Natural killer cell (primary cell): ENCODE measurements around the gene TATDN2. TPM values are rescaled to one million over a fixed set of nuclear protein-coding genes. Genes with fewer than 3 reads are reported as not detected.
A peak's percentile ranks its signal among the peaks of the same experiment; 100 is the strongest.

ENCODE experiments used
- ATAC-seq, 3 donors: fragments of 150-1000 bp in 2 of 3; fragments of 200-7000 bp in 1 of 3; cut with Tn5 transposase; 1 replicate in 1 of 3; 2 replicates in 2 of 3; pipeline ENCODE4 v1.10.0; 2021; ENCODE audit warnings: mild to moderate bottlenecking in 2 of 3, moderate library complexity in 2 of 3
- DNase-seq, 2 donors: peaks; one replicate each; pipeline versions ENCODE4 v3.0.0 to v3.0.0-alpha.2; 2013 to 2021; ENCODE audit warnings: mixed read lengths in 1 of 2
- H3K27ac ChIP-seq: one replicate; pipeline ENCODE4 v1.5.1; 2013; ENCODE audit warnings: mild to moderate bottlenecking, low read length
- H3K27me3 ChIP-seq: one replicate; pipeline ENCODE4 v1.6.1; 2013; ENCODE audit warnings: low read length; ENCODE audit not compliant: control insufficient read depth, insufficient read depth
- H3K36me3 ChIP-seq: one replicate; pipeline ENCODE4 v1.6.1; 2013; ENCODE audit warnings: low read length; ENCODE audit not compliant: control insufficient read depth, insufficient read depth
- H3K4me1 ChIP-seq: one replicate; pipeline ENCODE4 v1.6.1; 2013; ENCODE audit warnings: low read length; ENCODE audit not compliant: control insufficient read depth, insufficient read depth
- H3K4me3 ChIP-seq: one replicate; pipeline ENCODE4 v1.5.1; 2013; ENCODE audit warnings: low read length
- H3K9me3 ChIP-seq: one replicate; pipeline ENCODE4 v1.6.1; 2013; ENCODE audit warnings: low read length; ENCODE audit not compliant: control insufficient read depth, insufficient read depth
- H3K27ac Mint-ChIP-seq, 2 donors: one replicate each; pipeline ENCODE4 v1.8.0; 2022; ENCODE audit warnings: mild to moderate bottlenecking in 2 of 2, mixed read lengths in 2 of 2, moderate library complexity in 1 of 2
- H3K27me3 Mint-ChIP-seq, 2 donors: one replicate each; pipeline ENCODE4 v1.8.0; 2022; ENCODE audit warnings: low read depth in 2 of 2, mixed read lengths in 2 of 2
- H3K36me3 Mint-ChIP-seq: one replicate; pipeline ENCODE4 v1.8.0; 2022; ENCODE audit warnings: mixed read lengths
- H3K4me1 Mint-ChIP-seq, 2 donors: one replicate each; pipeline ENCODE4 v1.8.0; 2022; ENCODE audit warnings: mixed read lengths in 2 of 2
- H3K4me3 Mint-ChIP-seq: one replicate; pipeline ENCODE4 v1.8.0; 2022; ENCODE audit warnings: mild to moderate bottlenecking, moderate library complexity, mixed read lengths
- H3K9me3 Mint-ChIP-seq, 2 donors: one replicate each; pipeline ENCODE4 v1.8.0; 2022; ENCODE audit warnings: mixed read lengths in 2 of 2
- WGBS: methylation state at CpG from one replicate; pipeline ENCODE4 v1.1.7; 2013; ENCODE audit warnings: missing lambda C conversion rate; ENCODE audit not compliant: insufficient coverage; 5-methylcytosine and 5-hydroxymethylcytosine counted together
- intact Hi-C: fragments of 100-400 bp; cut with micrococcal nuclease; formaldehyde crosslinking; loops from one replicate; pipeline ENCODE4 v1.14.2; 2022
- total RNA-seq, 4 donors: library from RNA; stranded (reverse); fragments of 120-200 nt in 1 of 4; gene quantifications; one replicate each; pipeline versions ENCODE4 v1.2.3 to v1.2.4, GENCODE V29; 2013 to 2022
- TF ChIP-seq, protein P1 (sequence below): fragments of 200-600 bp; IDR thresholded peaks from one replicate; pipeline ENCODE4 v1.8.0; 2022; ENCODE audit warnings: antibody characterized with exemption

TATDN2 gene
- total RNA-seq, 3 donors from 2014 or later (not counting 1 experiment from before 2014, with no cell fraction given), result 75.6 to 99.4 (median 88.4) TPM

DNA sequence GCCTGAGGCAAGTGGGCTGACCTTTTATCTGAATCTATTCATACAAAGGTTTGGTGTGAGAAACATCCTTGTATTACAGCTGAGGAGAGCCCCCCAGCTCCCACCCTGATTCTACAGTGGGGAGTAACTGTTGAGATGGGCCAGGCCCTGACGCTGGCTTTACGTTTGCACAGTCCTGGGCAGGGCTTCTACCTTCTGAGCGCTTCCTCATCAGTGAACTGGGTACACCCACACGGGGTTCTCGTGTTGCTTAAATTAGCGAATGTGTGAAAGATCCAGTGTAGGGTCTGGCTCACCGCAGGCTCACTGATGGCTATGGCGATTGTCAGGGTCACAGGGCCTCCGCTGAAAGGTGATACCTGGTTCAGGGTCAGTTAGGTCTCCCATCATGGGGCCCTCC is 51.8 kb downstream of the TATDN2 start:
- H3K36me3 Mint-ChIP-seq, result peaks cover 7% of the 10 kb centered on the region
- no peak overlapping the region for H3K27ac ChIP-seq
- DNase-seq, result no peak
- 93% methylated on average over 9 of the region's 9 CpGs for WGBS
- TF ChIP-seq, protein P1, sequence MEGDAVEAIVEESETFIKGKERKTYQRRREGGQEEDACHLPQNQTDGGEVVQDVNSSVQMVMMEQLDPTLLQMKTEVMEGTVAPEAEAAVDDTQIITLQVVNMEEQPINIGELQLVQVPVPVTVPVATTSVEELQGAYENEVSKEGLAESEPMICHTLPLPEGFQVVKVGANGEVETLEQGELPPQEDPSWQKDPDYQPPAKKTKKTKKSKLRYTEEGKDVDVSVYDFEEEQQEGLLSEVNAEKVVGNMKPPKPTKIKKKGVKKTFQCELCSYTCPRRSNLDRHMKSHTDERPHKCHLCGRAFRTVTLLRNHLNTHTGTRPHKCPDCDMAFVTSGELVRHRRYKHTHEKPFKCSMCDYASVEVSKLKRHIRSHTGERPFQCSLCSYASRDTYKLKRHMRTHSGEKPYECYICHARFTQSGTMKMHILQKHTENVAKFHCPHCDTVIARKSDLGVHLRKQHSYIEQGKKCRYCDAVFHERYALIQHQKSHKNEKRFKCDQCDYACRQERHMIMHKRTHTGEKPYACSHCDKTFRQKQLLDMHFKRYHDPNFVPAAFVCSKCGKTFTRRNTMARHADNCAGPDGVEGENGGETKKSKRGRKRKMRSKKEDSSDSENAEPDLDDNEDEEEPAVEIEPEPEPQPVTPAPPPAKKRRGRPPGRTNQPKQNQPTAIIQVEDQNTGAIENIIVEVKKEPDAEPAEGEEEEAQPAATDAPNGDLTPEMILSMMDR, result no peak
- H3K4me3 Mint-ChIP-seq, result no peak overlapping the region
- H3K27me3 ChIP-seq, result no peaks in the 10 kb centered on the region
- intact Hi-C loops, result no loop called here
- peak overlapping the region; percentile 73 to 82 for H3K27ac Mint-ChIP-seq
- peaks cover 65% of the 10 kb centered on the region for H3K36me3 ChIP-seq
- H3K9me3 ChIP-seq, result no peaks in the 10 kb centered on the region
- ATAC-seq, result peak in 2 of 3 donors; percentile 25 to 34
- H3K9me3 Mint-ChIP-seq, result no peaks in the 10 kb centered on the region
- peaks cover 9% of the 10 kb centered on the region for H3K4me1 ChIP-seq
- H3K4me3 ChIP-seq, result no peak overlapping the region
- no peaks in the 10 kb centered on the region for H3K27me3 Mint-ChIP-seq
- H3K4me1 Mint-ChIP-seq, result peaks cover 8 to 9% of the 10 kb centered on the region in 2 donors

DNA sequence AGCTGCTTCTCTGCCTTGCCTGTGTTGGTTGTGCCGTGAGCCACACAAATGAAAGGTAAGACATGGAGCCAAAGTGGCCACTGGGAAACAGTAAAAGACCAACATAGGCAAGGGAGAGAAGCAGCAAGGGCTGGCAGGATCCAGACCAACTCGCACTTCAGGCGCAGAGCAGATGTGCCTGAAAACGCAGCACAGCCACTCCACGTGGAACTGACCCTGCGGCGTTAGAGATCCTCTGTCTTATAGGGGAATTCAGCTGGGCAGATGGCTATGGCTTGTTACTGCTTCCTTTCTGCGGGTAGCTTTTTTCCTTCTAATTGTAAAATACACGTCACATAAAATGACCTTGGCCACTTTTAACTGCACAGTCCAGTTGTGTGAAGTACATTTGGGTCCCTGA is 54.8 kb downstream of the TATDN2 start:
- Histone ChIP-seq H3K27ac (no peak overlapping the region), H3K27me3 (no peaks in the 10 kb centered on the region), H3K9me3 (no peaks in the 10 kb centered on the region), H3K4me1 (peaks cover 9% of the 10 kb centered on the region), H3K4me3 (no peak overlapping the region), H3K36me3 (peaks cover 81% of the 10 kb centered on the region)
- Mint-ChIP-seq H3K27me3 (no peaks in the 10 kb centered on the region), H3K4me1 (peaks cover 8 to 9% of the 10 kb centered on the region in 2 donors), H3K4me3 (no peak overlapping the region), H3K9me3 (no peaks in the 10 kb centered on the region), H3K27ac (no peak overlapping the region), H3K36me3 (peaks cover 7% of the 10 kb centered on the region)
- intact Hi-C loops, result no loop called here
- no peak for ATAC-seq
- DNase-seq, result no peak
- TF ChIP-seq, protein P1, result no peak
- 97% methylated on average over 9 of the region's 9 CpGs for WGBS

DNA sequence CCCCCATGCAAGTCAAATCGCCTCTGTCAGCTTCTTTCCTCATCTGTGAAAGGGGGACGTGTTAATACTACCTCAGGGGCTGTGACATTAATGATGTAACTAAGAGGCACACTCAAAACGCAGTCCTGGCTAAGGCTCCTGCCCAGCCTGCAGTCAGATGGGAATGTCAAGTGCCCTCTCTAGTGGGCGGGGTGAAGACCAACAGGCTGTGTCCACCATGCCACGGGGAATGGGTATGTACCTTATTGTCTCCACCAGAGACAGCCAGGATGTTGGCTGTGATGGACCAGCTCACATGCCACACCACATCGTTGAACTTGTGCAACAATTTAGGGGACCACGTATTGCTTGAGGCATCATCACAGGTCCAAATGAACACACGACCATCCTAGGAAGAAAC is 55.5 kb downstream of the TATDN2 start:
- Mint-ChIP-seq H3K36me3 (peaks cover 7% of the 10 kb centered on the region), H3K4me3 (no peak overlapping the region), H3K27ac (no peak overlapping the region), H3K4me1 (peaks cover 8 to 9% of the 10 kb centered on the region in 2 donors), H3K27me3 (no peaks in the 10 kb centered on the region), H3K9me3 (no peaks in the 10 kb centered on the region)
- Histone ChIP-seq H3K36me3 (peaks cover 84% of the 10 kb centered on the region), H3K9me3 (no peaks in the 10 kb centered on the region), H3K4me3 (no peak overlapping the region), H3K4me1 (peaks cover 9% of the 10 kb centered on the region), H3K27ac (no peak overlapping the region), H3K27me3 (no peaks in the 10 kb centered on the region)
- intact Hi-C loops, result no loop called here
- 94% methylated on average over 8 of the region's 8 CpGs for WGBS
- TF ChIP-seq, protein P1, result no peak
- DNase-seq (no peak), ATAC-seq (peak in 1 of 3 donors; percentile 27)

DNA sequence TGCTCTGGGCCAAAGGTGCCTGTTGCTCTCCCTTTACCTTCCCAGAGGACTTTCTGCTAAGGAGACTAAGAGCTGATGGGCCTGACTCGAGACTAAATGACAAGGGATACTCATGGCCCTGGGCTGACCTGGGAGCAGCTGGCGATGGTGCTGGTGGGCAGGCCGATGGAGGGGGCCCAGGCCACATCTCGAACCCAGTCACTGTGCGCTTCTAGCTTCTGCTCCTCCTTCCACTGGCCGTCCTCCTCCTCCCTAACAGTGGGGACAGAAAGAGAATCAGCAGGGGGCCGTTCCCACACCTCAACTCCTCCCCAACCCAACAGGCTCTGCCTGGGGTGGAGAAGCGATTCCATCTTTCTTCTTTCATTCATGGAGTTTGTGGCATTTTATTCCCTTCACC is 56.6 kb downstream of the TATDN2 start:
- no peak overlapping the region for H3K27ac ChIP-seq
- peaks cover under 1 to 3% of the 10 kb centered on the region in 2 donors for H3K4me1 Mint-ChIP-seq
- H3K27me3 Mint-ChIP-seq, result no peaks in the 10 kb centered on the region
- ATAC-seq, result no peak
- H3K36me3 ChIP-seq, result peaks cover 85% of the 10 kb centered on the region
- H3K4me3 ChIP-seq, result no peak overlapping the region
- TF ChIP-seq, protein P1, result no peak
- H3K27me3 ChIP-seq, result no peaks in the 10 kb centered on the region
- DNase-seq, result no peak
- H3K9me3 Mint-ChIP-seq, result no peaks in the 10 kb centered on the region
- no peak overlapping the region for H3K4me3 Mint-ChIP-seq
- H3K36me3 Mint-ChIP-seq, result peaks cover 7% of the 10 kb centered on the region
- intact Hi-C loops, result no loop called here
- H3K4me1 ChIP-seq, result peaks cover 4% of the 10 kb centered on the region
- no peaks in the 10 kb centered on the region for H3K9me3 ChIP-seq
- WGBS, result 96% methylated on average over 6 of the region's 8 CpGs
- H3K27ac Mint-ChIP-seq, result peak overlapping the region in 1 of 2 donors; percentile 61
